AG20443 (cell line): ENCODE results near the gene FFAR2.

Experiments
- DNase-seq: peaks from one replicate; pipeline ENCODE4 v3.0.0; 2012; ENCODE audit warnings: low spot score, mixed read lengths

Gene FFAR2

DNA sequence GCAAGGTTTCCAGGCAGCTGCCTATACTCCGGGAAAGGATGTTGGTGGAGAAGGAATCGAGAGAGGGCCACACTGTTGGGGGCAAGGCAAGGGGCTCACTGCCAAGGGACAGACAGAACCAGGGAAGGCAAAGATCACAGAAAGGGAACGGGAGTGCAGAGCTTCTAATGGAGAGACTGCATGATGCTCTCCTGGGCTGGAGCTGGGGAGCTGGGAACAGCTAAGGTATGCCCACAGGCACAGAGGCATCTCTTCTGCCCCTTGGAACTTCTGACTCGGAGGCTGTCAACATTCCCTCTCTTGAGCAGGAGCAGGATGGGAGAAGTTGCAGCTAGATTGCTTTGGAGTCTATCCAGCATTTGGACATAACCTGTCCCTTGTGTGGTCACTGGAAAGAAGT, 22.4 kb upstream of the FFAR2 start:
- no peak for DNase-seq

DNA sequence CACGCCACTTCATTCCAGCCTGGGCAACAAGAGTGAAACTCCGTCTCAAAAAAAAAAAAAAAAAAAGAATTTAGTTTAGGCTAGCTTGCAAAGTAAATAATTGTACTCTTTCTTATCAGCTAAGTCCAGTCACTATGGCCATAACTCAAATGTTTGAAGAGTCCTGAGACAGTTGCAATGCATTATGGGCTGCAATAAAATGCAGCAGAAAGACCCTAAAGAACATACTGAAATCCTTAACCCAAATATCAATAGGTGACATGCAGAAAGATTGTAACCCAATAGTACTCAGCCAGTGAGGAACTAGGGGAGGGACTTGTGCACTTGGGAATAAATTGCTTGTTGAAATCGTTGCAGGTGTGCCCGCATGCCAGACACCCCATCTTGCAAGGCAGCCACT, 20.9 kb upstream of the FFAR2 start:
- no peak for DNase-seq

DNA sequence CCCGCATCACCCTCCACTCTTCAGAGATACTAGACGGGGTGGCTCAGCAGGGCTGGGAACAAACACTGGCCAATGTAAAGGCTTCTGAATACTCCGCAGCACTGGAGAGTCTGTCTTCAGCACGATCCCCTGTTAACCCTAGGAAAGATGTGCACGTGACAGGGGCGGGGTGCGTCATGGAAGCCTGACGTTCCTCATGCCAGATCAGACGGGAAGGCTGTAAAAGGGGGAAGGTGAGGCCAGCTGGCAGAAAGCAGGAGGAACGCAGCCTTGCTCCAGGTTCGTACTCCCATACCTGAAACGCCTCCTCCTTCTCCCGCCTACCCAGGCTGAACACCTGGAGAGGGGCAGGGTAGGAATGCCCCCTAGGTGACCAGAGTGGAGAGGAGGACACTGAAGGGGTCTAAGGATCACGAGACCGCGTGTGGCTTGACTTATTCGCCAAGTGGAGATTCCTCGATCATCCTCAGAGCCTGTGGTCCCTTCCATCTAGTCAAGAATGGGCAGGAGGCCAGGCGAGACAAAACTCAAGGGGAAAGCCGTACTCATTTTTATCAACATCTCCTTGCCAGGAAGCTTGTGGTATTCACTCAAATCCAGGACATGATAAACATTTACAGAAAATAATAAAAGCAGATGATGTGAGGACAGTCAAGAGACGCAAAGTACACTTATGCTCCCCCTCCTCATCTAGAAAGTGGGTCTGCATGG, 18.2 kb upstream of the FFAR2 start:
- no peak for DNase-seq

DNA sequence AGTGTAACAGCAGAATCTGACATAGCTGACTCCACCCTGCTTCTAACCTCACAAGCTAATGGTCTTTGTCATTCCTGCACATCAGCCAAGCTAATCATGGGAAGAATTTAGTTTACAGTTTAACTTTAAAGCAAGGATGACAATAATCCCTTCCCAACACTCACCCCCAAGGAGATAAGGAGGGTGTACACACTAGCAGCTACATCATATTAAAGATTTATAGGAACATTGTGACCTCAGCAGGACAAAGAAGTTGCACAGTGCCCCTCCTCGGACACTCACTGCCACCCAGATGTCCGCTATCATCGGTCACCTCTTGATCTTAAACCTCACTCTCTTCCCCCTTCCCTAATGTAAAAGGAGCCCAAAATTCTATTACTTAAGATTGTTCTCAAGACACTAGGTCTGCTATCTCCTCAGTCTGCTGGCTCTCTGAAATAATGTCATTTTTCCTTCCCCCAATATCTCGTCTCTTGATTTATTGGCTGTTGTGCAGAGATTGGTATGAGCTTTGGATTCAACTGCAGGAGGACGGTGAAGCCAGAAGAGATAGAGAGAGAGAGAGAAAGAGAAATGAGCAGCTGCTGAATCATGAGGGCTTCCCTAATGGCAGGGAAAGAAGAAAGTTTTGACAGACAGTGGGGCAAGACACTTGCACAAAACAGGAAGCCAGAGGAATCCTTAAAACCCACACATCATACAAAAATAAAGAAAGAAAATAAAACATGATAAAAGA, 17.5 kb upstream of the FFAR2 start:
- no peak for DNase-seq

DNA sequence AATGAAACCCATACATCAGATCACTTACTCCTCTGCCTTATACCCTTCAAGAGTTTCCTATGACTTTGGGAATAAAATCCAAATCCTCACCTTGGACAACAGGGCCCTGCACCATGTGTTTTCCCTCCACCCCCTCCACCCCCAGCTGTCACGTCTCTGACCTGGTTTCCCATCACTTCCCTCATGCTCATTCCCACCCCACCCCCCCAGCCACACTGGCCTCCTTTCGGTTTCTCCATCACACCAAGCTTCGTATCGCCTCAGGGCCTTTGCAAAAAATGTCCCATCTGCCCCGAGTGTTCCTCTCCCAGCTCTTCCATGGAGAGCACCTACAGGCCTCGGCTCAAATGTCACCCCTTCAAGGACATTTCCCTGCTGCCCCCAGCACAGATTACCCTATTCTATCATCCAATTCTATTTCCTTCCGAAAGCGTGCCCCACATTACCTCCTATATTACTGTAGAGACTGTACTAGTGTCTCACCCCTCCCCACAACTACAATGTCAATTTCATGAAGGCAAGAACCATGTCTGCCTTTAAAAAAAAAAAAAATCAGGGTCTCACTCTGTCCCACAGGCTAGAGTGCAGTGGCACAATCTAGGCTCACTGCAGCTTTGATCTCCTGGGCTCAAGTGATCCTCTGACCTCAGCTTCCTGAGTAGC, 16.8 kb upstream of the FFAR2 start:
- DNase-seq = no peak

DNA sequence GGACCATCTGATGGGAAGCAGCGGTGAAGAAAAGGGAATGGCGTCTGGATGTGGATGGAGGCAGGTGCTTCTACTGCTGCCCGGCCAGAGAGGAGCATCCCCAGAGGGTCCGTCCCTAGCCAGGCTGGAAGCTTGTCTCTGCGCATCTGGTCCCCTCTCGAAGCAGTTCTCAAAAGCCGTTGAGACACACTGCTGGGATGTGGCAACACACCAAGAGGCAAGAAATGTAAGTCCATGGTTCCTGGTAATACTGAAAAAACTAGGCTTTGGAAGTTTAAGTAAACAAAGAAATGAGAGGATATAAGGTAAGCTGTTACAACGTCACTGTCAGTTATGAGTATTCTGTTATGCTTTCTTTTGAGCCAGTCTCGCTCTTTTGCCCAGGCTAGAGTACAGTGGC, 15.1 kb upstream of the FFAR2 start:
- DNase-seq = no peak

DNA sequence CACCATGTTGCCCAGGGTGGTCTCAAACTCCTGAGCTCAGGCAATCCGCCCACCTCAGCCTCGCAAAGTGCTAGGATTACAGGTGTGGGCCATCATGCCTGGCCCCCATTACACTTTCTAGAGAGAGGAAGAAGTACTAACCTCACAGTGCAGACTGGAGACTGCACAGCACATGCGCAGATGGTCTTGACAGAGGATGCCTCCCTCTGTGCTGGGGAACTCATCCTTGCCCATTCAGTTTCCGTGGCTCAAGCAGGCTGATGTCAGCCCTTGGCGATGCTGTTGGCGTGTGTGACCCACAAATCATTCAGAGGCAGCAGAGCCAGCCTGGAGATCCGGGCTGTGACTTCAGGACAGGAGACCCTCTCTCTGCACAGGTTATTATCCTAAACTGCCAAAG, 14.6 kb upstream of the FFAR2 start:
- DNase-seq = peak; percentile 58

DNA sequence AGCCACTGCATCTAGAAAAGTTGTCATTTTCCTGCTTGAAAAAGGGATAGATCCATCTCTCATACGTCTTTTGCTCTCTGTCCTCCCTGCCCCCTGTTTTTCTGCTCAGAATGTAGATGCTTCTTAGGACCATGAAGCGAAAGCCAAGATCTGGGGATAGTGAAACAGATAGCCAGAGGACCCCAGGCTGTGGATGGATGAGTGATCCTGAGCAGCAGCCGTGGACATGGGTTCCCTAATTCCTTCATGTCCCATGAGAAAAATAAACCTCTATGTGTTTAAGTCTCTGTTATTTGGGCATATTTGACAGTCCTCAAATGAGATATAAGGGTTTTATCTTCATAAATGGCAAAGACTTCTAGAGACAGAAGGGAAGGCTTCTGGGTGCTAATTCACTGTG, 12.2 kb upstream of the FFAR2 start:
- no peak for DNase-seq

DNA sequence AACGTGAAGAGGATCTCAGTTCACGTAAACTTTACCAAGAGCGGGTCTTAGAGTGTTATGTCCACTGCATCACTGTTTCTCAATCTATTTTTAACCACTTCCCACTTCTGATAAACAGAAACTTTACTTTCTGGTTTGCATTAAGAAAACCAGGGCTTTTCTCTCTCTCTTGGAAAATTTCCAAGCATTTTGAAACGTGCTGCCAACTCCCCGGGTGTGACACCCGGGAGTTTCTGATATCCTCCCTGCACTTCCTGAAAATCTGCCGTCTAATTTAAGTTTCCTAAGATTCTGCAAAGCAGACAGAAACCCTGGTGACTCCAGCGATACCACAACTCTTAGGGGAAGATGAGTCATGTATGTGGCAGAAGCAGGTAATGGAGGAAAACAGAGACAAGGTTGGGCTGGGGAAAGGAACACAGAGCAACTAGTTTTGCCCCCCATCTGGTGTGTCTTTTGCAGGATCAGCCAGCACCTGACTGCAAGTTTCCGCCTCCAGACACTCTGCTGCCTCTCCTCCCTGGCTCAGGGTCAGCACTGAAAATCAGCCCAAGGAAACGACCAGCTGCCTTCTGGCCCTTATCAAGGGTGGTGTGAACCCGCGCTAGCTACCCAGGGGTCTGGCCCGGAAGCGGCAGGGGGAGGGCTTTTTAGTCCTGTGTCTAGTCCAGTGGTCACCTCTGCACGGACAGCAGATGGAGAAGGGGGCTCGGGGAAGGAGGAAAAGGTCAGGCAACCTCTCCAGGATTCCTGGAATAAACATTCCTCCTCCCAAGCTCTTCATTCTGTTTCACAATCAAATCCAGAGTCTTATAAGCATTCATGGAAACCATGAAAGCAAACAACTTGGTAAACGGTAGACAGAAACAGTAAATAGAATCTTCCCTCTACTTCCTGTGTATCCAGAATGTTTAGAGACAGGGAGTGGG, 11.3 kb upstream of the FFAR2 start:
- peak; percentile 47 for DNase-seq

DNA sequence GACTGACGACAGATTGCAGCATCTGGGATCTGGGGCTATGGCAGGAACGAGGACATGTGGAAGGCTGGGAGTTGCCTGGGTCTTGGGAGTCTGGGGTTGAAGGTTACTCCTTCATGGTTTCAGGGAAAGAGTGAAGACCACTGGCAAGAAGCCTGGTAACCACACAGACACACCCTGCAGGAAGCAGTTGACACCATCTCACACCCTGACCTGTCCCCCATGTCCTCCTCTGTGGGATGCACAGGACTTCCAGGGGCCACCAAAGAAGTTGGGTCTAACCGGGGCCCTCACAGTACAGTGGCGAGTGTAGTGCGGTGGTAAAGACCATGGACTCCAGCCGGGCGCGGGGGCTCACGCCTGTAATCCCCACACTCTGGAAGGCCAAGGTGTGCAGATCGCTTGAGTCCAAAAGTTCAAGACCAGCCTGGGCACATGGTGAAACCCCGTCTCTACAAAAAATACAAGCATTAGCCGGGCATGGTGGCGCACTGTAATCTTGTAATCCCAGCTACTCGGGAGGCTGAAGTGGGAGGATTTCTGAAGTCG, 10.6 kb upstream of the FFAR2 start:
- no peak for DNase-seq

DNA sequence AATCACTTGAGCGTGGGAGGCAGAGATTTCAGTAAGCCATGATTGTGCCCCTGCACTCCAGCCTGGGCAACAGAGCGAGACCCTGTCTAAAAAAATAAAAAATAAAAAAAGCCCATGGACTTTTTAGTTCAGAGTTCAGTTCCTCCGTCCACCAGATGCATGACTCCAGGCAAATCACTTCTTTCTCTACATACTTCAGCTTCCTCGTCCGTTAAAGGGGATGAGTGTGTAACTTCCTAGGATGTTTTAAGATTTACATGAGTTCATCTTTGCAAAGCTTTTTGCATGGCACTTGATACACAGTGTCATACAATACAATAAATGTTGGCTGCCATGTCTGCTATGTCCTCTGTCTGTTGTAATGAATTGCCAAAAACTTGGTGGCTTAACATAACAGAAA, 10.0 kb upstream of the FFAR2 start:
- no peak for DNase-seq

DNA sequence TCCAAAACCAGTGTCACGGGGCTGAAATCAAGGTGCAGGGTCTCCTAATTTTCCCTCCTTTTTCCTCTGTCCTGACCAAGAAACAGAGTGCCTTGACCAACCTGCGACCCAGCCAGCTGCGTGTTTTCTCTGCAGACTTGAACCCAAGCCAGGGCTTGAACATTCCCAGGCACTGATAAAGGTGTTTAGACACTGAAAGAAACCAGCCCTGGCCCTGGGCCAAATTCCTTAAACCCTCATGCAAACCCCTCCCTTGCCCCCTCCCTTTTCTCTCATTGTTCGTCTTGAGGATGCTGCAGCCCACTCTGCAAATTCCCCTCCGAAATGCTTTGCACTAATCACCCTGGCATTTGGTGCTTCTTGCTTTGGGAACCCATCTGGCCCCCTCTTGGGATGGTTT, 9.5 kb upstream of the FFAR2 start:
- no peak for DNase-seq

DNA sequence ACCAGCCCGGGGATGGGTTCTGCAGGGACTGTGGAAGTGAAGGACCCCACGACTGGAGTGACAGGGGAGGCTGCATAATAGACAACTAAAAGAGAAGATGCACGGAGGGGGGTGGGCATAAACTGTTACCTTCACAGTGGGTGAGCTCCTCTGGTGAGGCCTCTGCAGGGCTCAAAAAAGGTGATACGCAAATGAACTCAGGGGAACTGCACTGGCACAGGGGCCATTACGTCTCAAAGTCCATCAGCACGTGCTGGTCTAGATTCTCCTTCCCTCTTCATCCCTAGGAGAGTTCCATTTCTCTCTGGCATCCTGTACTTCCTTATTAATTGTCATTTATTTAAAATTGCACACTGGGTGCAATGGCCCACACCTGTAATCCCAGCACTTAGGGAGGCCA, 8.1 kb upstream of the FFAR2 start:
- DNase-seq = no peak

DNA sequence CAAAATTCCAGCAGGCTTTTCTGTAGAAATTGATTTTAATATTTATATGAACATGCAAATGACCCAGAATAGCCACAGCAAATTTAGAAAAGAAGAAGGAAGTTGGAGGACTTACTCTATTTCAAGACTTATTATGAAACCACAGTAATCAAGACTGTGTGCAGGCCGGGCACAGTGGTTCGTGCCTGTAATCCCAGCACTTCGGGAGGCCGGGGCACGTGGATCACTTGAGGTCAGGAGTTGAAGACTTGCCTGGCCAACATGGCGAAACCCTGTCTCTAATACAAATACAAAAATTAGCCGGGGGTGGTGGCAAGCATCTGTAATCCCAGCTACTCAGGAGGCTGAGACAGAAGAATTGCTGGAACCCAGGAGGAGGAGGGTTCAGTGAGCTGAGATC, 6.0 kb upstream of the FFAR2 start:
- no peak for DNase-seq

DNA sequence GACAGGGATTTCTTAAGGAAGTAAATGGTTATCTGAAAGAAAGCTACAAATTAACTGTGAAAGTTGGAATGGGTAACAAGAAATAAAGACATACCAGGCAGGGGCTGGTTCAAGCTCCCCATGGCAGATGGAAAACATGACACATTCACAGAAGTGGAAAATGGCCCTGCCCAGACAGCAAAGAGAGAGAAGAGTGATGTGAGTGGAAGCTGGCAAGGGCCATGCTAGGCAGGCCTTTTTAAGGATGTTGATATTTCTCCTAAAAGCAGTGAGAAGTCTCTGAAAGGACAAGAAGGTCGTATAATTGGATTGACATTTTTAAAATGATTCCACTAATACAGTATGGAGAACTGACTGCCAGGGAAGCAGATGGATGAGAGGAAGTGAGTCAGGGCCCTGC, 3.3 kb upstream of the FFAR2 start:
- DNase-seq = no peak

DNA sequence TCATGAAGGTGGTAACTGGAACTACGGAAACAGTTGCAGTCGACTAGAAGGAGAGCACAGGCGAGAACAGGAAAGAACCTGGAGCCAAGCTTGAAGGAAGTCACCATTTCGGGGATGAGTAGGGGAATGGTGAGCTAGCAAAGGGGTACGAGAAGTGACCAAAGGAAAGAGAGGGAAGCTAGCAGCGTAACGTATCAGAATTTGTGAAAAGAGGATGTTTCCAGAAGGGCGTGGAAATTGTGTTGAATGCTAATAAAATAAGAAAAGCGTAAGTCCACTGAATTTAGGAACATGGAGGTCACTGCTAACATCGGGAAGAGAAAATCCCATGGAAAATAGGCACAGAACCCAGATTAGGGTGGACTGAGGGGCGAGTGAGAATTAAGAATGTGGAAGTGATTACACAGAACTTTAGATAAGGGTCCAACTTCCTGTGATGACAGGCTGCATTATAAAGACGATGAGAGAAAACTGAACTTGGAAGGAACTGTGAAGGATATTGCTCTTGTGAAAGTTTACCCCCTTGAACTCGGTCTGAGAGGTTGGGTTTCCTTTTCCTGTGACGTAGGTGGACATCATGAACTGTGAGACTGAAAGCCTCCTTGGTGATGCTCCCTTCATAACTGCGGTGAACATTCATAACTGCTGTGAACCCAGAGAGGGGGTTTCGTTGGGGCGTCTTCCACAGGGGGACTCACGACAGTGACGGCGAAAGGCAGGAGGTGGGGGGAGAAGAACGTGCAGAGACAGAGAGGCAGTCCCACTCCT, 2.0 kb upstream of the FFAR2 start:
- DNase-seq = no peak

DNA sequence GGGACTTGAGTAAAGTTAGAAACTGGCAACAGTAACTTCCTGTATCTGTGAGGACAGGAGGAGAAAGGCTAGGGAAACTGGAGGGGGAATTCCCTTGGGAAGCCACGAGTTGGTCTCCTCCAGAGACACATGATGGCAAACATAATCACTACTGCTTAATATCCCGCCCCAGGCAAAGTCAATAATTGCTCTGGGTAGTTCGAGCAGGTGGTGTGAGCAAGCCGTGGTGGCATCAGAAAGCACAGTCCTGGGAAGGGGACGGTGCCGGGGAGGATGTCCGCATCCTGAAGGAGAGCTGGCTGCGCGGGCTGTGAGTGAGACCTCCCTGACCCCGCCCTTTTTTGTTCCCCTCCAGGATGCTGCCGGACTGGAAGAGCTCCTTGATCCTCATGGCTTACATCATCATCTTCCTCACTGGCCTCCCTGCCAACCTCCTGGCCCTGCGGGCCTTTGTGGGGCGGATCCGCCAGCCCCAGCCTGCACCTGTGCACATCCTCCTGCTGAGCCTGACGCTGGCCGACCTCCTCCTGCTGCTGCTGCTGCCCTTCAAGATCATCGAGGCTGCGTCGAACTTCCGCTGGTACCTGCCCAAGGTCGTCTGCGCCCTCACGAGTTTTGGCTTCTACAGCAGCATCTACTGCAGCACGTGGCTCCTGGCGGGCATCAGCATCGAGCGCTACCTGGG, 1.4 kb downstream of the FFAR2 start:
- DNase-seq = no peak

DNA sequence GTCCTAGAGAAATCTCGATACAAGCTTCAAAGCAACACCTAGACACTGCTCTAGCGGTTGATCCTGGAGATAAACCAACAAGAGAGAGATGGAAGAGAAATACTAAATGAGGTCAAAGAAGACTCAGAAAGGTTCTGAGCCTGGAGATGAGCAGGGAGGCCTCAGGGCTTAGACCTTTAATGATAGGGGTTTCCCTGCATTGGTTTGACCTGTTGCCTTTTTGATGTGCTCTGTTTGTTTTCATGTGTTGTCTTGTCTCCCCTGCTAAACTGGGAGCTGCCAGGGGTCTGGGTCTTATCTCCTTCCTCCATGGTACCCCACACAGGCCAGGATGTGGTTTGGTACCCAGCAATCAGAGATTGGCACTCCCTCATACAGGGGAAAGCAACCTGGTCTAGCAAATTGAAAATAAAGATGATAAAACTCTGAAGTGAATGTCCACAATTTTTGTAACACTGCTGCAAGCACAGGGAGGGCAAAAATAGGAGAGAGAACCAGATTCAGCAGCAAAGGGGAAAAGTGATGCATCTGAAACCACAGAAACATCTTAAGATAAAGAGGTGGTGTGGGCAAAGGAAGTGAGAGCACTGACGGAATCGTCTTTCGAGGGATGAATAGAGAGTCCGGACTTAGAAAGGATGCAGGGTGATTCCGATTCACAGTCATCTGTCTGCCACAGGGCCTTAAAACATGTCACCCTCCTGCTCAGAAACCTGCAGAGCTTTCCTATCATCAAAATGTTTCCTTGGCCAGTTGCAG, 3.5 kb downstream of the FFAR2 start:
- DNase-seq = no peak

DNA sequence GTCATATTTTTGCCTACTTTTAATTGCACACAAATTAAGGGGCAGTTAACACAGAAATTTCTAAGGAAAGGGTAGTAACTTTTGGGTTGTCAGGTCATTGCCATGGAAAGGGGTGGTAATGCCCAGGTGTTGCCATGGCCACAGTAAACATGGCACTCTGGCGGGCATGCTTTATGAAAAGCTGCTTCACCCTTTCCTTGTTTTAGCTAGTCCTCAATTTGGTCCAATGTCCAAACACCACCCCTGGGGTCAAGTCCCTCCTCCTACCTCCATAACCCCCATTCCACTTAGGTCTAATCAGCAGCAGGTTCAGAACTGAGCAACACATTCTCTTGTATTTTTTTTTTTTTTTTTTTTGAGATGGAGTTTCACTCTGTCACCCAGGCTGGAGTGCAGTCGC, 6.6 kb downstream of the FFAR2 start:
- no peak for DNase-seq
